Measurements from ENCODE around the gene CD82.

The CD82 gene

DNA sequence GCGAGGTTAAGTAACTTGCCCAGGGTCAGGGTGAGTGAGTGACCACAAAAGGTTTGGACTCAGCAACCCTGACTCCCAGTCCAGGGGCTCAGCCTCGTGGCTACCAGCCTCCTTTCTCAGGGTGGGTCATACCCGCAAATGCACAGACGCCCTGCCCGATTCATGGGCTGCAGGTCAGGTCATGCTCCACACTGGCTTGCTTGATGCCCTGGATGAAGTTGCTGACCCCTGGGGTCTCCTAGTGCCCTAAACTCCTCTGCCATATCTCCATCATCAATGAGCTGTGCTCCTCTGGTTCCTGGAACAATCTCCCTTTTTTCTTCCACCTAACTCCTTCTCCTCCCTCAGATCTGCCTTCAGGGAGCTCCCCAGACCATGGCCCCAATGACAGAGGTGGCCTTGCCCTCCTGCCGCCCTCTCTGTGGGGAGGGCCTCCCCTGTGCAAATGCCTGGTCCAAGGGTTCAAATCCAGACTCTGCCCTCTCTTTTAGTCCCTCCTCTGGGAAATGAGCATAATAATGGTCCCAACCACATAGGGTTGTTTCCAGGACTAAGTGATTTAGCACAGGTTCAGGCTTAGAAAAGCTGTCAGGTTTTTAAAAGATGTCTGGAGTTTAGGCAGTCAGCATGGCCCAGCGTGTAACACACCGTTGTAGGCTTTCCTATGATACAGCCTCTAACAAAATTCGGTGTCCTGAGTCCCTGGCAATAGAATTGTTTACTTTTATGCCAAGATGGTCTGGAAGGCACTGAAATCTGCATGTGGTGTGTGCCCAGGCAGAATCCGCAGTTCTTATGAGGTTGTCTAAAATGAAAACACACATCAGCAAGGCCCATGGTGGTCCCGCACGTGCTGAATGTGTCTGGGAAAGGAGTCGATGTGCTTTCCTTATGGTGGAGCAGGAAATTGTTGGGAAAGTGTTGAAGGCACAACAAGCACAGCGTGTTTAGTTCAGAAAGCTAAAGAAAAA is 63.6 kb downstream of the CD82 start:
- Histone ChIP-seq H3K4me1 (ENCODE audit: insufficient read depth, low read length) (no peaks in the 10 kb centered on the region), H3K36me3 (ENCODE audit: insufficient read depth, low read length) (no peaks in the 10 kb centered on the region), H3K27ac (ENCODE audit: low read depth, low read length) (no peak overlapping the region), H3K9me3 (ENCODE audit: insufficient read depth, low read depth, low read length) (0 out of 2 replicates have a peak, but pooled peaks cover 3% of the 10 kb centered on the region), H3K4me3 (ENCODE audit: low read length) (no peak overlapping the region), H3K27me3 (ENCODE audit: insufficient read depth, low read length) (no peaks in the 10 kb centered on the region), H3K9ac (ENCODE audit: low read depth, low read length) (no peak overlapping the region)
- WGBS: 84% methylated on average over 14 of the region's 14 CpGs

DNA sequence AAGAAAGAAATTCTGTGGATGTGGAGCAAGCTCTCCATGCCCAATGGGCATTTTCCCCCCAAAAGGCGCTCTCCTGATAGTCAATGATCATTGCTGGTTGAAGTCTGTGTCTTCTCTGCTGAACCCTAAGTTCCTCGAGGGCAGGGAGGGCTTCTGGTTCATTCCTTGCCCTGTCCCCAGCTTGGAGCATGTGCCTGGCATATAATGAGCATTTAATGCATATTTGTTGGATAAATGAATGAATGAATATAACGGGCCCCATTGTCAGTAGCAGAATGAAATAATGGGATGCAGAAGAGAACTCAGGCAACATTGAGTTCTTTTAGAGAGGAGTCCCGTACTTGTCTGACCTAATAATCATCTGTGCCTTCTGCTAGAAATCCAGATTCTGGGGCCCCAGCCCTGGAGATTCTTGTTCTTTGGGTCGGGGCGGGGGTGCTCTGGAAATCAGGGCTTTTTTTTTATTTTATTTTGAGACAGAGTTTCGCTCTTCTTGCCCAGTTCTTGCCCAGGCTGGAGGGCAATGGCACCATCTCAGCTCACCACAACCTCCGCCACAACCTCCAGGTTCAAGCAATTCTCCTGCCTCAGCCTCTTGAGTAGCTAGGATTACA is 64.4 kb downstream of the CD82 start:
- no peaks in the 10 kb centered on the region for H3K27me3 ChIP-seq (ENCODE audit: insufficient read depth, low read length)
- H3K9me3 ChIP-seq (ENCODE audit: insufficient read depth, low read depth, low read length): 0 out of 2 replicates have a peak, but pooled peaks cover 3% of the 10 kb centered on the region
- no peak overlapping the region for H3K27ac ChIP-seq (ENCODE audit: low read depth, low read length)
- peaks cover 5% of the 10 kb centered on the region; the same call in 1 of the 2 replicates for H3K4me1 ChIP-seq (ENCODE audit: insufficient read depth, low read length)
- no peak overlapping the region for H3K4me3 ChIP-seq (ENCODE audit: low read length)
- H3K9ac ChIP-seq (ENCODE audit: low read depth, low read length): no peak overlapping the region
- no peaks in the 10 kb centered on the region for H3K36me3 ChIP-seq (ENCODE audit: insufficient read depth, low read length)
- WGBS: 90% methylated on average over 7 of the region's 8 CpGs

DNA sequence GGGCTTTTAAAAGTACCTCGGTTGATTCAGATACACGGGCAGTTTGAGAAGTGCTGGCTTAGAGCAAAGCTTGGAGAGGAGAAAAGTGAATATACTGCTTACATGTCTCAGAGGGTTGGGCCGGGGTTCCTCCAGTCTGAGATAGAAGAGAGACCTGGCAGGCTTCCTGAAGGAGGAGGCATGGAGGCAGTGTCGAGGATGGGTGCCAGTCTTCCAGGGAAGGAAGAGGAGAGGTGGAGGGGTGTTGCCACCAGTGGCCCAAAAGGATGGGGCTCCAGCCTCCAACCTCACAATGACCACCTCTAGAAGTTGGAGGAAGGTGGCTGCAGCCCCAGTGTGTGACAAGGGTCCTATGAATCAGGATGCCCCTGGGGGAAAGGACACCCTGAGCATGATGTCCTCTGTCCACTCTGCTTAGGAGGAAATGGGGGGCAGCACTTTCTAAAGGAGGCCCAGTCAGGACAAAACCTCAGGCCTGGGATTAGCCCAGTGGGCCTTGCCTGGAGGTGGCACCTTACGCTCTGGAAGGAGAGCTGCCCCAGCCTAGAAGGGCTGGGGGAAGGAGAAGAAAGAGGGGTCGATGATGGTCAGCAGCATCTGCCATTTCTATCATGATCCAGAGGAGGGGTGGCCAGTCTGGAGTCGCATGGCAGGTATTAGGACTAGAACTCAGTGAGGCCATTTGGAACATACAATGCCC is 65.2 kb downstream of the CD82 start:
- Histone ChIP-seq H3K9me3 (ENCODE audit: insufficient read depth, low read depth, low read length) (0 out of 2 replicates have a peak, but pooled peaks cover 3% of the 10 kb centered on the region), H3K4me3 (ENCODE audit: low read length) (no peak overlapping the region), H3K9ac (ENCODE audit: low read depth, low read length) (no peak overlapping the region), H3K27ac (ENCODE audit: low read depth, low read length) (no peak overlapping the region), H3K4me1 (ENCODE audit: insufficient read depth, low read length) (peaks cover 9% of the 10 kb centered on the region), H3K36me3 (ENCODE audit: insufficient read depth, low read length) (no peaks in the 10 kb centered on the region), H3K27me3 (ENCODE audit: insufficient read depth, low read length) (no peaks in the 10 kb centered on the region)
- 90% methylated on average over 7 of the region's 7 CpGs for WGBS

- no peaks in the 10 kb centered on the region for H3K36me3 ChIP-seq (ENCODE audit: insufficient read depth, low read length)
- no peak overlapping the region for H3K4me3 ChIP-seq (ENCODE audit: low read length)
- H3K9ac ChIP-seq (ENCODE audit: low read depth, low read length): no peak overlapping the region
- peaks cover 9% of the 10 kb centered on the region for H3K4me1 ChIP-seq (ENCODE audit: insufficient read depth, low read length)
- WGBS: 84% methylated on average over 6 of the region's 6 CpGs
- H3K9me3 ChIP-seq (ENCODE audit: insufficient read depth, low read depth, low read length): 0 out of 2 replicates have a peak, but pooled peaks cover under 1% of the 10 kb centered on the region
- H3K27me3 ChIP-seq (ENCODE audit: insufficient read depth, low read length): no peaks in the 10 kb centered on the region
- H3K27ac ChIP-seq (ENCODE audit: low read depth, low read length): no peak overlapping the region
These were observed 66.4 kb downstream of the CD82 start for GRCh38 chr11:44631831-44632230.

GRCh38 chr11:44632466-44633123 is 67.1 kb downstream of the CD82 start:
- no peaks in the 10 kb centered on the region for H3K36me3 ChIP-seq (ENCODE audit: insufficient read depth, low read length)
- H3K4me3 ChIP-seq (ENCODE audit: low read length): no peak overlapping the region
- no peak overlapping the region for H3K9ac ChIP-seq (ENCODE audit: low read depth, low read length)
- no peaks in the 10 kb centered on the region for H3K27me3 ChIP-seq (ENCODE audit: insufficient read depth, low read length)
- 82% methylated on average over 10 of the region's 10 CpGs for WGBS
- no peak overlapping the region for H3K27ac ChIP-seq (ENCODE audit: low read depth, low read length)
- H3K4me1 ChIP-seq (ENCODE audit: insufficient read depth, low read length): peaks cover 9% of the 10 kb centered on the region
- H3K9me3 ChIP-seq (ENCODE audit: insufficient read depth, low read depth, low read length): no peaks in the 10 kb centered on the region

DNA sequence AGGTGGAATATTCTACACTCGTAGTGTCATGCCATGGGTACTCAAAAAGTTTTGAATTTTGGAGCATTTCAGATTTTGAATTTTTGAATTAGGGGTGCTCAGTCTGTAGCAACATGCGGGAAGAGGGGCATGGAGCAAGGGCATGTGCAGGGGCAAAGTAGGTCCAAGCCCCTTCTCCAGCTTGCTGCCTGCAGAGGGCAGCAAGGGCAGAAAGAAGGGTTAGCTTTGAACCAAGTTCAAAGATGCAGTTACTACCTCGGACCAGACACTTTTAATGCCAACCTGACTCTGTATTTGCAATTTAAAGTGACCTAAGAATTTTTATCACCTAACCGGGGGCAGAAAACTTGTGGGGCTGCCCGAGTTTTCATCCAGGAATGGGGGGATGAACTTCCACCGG is 68.2 kb downstream of the CD82 start:
- Histone ChIP-seq H3K9ac (ENCODE audit: low read depth, low read length) (no peak overlapping the region), H3K4me3 (ENCODE audit: low read length) (no peak overlapping the region), H3K36me3 (ENCODE audit: insufficient read depth, low read length) (no peaks in the 10 kb centered on the region), H3K9me3 (ENCODE audit: insufficient read depth, low read depth, low read length) (no peaks in the 10 kb centered on the region), H3K27me3 (ENCODE audit: insufficient read depth, low read length) (no peaks in the 10 kb centered on the region), H3K27ac (ENCODE audit: low read depth, low read length) (no peak overlapping the region), H3K4me1 (ENCODE audit: insufficient read depth, low read length) (peaks cover 9% of the 10 kb centered on the region)
- WGBS: 92% methylated on average over 6 of the region's 6 CpGs

DNA sequence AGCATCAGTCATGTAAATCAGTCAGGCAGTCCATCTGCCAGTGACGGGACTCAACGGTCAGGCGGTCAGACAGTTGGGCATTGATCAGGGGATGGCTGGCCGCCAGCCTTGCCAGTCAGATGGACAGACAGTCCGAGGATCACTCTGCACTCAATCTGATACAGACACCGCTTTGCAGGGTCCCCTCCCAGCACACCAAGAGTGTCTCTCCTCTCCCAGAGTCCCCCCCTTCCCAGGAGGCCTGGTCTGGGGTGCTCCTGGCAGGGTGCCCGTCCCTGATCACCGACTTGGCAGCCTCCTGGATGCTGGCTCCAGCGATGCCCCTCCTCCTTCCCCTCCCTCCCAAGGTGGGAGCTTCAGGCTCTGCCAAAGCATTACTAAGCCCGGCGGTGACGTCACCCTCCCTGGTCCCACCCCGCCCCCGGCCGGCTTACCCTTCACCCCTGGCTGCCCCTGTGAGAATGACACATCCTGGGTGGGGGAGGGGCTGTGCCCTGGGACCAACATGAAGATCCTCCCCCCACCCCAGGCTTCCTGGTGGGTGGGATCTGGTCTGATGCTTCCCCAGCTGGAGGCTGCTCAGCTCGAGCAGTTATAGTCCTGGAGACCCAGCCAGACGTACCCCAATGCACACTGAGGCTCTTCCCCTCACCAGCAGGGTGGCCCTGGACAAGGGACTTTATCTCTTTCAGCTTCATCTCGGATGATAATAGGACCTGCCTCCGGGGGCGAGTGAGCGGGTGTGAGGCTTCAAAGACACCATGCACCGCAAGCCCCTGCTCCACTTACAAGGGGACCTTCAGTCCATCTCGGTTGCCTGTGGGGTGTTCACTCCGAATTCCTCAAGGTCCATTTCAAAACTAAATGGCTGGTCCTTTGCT is 69.2 kb downstream of the CD82 start:
- H3K27me3 ChIP-seq (ENCODE audit: insufficient read depth, low read length): no peaks in the 10 kb centered on the region
- H3K9me3 ChIP-seq (ENCODE audit: insufficient read depth, low read depth, low read length): no peaks in the 10 kb centered on the region
- 63% methylated on average over 21 of the region's 24 CpGs for WGBS
- no peak overlapping the region for H3K4me3 ChIP-seq (ENCODE audit: low read length)
- peaks cover 9% of the 10 kb centered on the region for H3K4me1 ChIP-seq (ENCODE audit: insufficient read depth, low read length)
- H3K27ac ChIP-seq (ENCODE audit: low read depth, low read length): no peak overlapping the region
- H3K36me3 ChIP-seq (ENCODE audit: insufficient read depth, low read length): no peaks in the 10 kb centered on the region
- no peak overlapping the region for H3K9ac ChIP-seq (ENCODE audit: low read depth, low read length)

DNA sequence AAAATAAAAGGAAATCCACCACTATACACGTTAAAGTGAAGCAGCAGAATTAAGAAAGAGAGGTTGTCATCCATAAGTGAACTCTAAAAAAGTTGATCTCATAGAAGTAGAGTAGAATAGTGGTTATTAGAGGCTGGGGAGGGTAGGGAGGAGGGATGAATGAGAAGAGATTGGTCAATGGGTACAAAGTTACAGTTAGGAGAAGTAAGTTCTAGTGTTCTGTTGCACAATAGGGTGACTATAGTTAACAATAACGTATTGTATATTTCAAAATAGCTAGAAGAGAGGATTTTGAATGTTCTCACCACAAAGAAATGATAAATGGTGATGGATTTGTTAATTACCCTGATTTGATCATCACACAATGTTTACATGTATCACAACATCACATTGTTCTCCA is 72.0 kb downstream of the CD82 start:
- whole genome bisulfite sequencing: 93% methylated on average over 2 of the region's 2 CpGs
- H3K36me3 ChIP-seq (ENCODE audit: insufficient read depth, low read length): no peaks in the 10 kb centered on the region
- no peak overlapping the region for H3K27ac ChIP-seq (ENCODE audit: low read depth, low read length)
- no peaks in the 10 kb centered on the region for H3K27me3 ChIP-seq (ENCODE audit: insufficient read depth, low read length)
- H3K9ac ChIP-seq (ENCODE audit: low read depth, low read length): no peak overlapping the region
- no peak overlapping the region for H3K4me3 ChIP-seq (ENCODE audit: low read length)
- H3K4me1 ChIP-seq (ENCODE audit: insufficient read depth, low read length): peaks cover 9% of the 10 kb centered on the region
- no peaks in the 10 kb centered on the region for H3K9me3 ChIP-seq (ENCODE audit: insufficient read depth, low read depth, low read length)

- no peaks in the 10 kb centered on the region for H3K36me3 ChIP-seq (ENCODE audit: insufficient read depth, low read length)
- H3K27me3 ChIP-seq (ENCODE audit: insufficient read depth, low read length): no peaks in the 10 kb centered on the region
- H3K4me3 ChIP-seq (ENCODE audit: low read length): no peak overlapping the region
- H3K4me1 ChIP-seq (ENCODE audit: insufficient read depth, low read length): peaks cover 9% of the 10 kb centered on the region
- no peak overlapping the region for H3K27ac ChIP-seq (ENCODE audit: low read depth, low read length)
- H3K9me3 ChIP-seq (ENCODE audit: insufficient read depth, low read depth, low read length): peaks cover 3% of the 10 kb centered on the region; the same call in 1 of the 2 replicates
- H3K9ac ChIP-seq (ENCODE audit: low read depth, low read length): no peak overlapping the region
- 92% methylated on average over 7 of the region's 7 CpGs for WGBS
These were observed 72.6 kb downstream of the CD82 start for GRCh38 chr11:44638032-44638431.

- Histone ChIP-seq H3K4me1 (ENCODE audit: insufficient read depth, low read length) (no peaks in the 10 kb centered on the region), H3K36me3 (ENCODE audit: insufficient read depth, low read length) (no peaks in the 10 kb centered on the region), H3K9ac (ENCODE audit: low read depth, low read length) (no peak overlapping the region), H3K27ac (ENCODE audit: low read depth, low read length) (no peak overlapping the region), H3K4me3 (ENCODE audit: low read length) (no peak overlapping the region), H3K9me3 (ENCODE audit: insufficient read depth, low read depth, low read length) (peaks cover 17% of the 10 kb centered on the region), H3K27me3 (ENCODE audit: insufficient read depth, low read length) (no peaks in the 10 kb centered on the region)
- no CpG with 5 or more reads among the region's 1 CpG for whole genome bisulfite sequencing
These were observed 77.8 kb downstream of the CD82 start for GRCh38 chr11:44643217-44643616.

Measured in HUES64 (cell line).